H1 (cell line): ENCODE results near the gene POFUT2. TPM values are rescaled to one million over a fixed set of nuclear protein-coding genes. Genes with fewer than 3 reads are reported as not detected.

Source experiments
- CTCF ChIA-PET: fragments of 300-600 bp; sonication (Branson Sonifier 250); formaldehyde crosslinking; loops from one replicate; lab custom pipeline; 2021; ENCODE audit not compliant: partially characterized antibody; lab: Charles Lee
- POLR2A ChIA-PET: fragments of 300-600 bp; sonication (Branson Sonifier 250); formaldehyde crosslinking; loops from one replicate; lab custom pipeline; 2021; ENCODE audit warnings: inconsistent platforms; ENCODE audit not compliant: partially characterized antibody; lab: Charles Lee
- DNase-seq, 2 experiments: peaks; one replicate each; pipeline versions ENCODE4 v3.0.0 to v3.0.0-alpha.2; 2010 to 2022; ENCODE audit warnings: low spot score in 2 of 2, low read depth in 1 of 2, mixed read lengths in 1 of 2
- FAIRE-seq: peaks from 2 replicates; lab custom pipeline; 2011; peaks lifted over from hg19 to GRCh38; lab: Jason Lieb, UNC
- H2AFZ ChIP-seq: 2 replicates; pipeline ENCODE4 v1.8.1; 2012; ENCODE audit warnings: low read length, inconsistent platforms
- H2AK5ac ChIP-seq: 2 replicates; pipeline ENCODE4 v1.6.1; 2013; ENCODE audit warnings: low read depth, low read length
- H2BK120ac ChIP-seq: replicated peaks from 2 replicates; pipeline ENCODE3; 2013; ENCODE audit warnings: low read depth, low read length, inconsistent platforms
- H2BK12ac ChIP-seq: 2 replicates; pipeline ENCODE4 v1.6.1; 2013; ENCODE audit warnings: low read depth, low read length
- H2BK15ac ChIP-seq: 2 replicates; pipeline ENCODE4 v1.6.1; 2013; ENCODE audit warnings: low read length
- H2BK20ac ChIP-seq: 2 replicates; pipeline ENCODE4 v1.6.1; 2013; ENCODE audit warnings: low read length
- H2BK5ac ChIP-seq: 2 replicates; pipeline ENCODE4 v1.6.1; 2013; ENCODE audit warnings: low read depth, low read length
- H3K14ac ChIP-seq: 2 replicates; pipeline ENCODE4 v1.6.1; 2013; ENCODE audit warnings: inconsistent platforms; ENCODE audit not compliant: insufficient read length
- H3K18ac ChIP-seq: 2 replicates; pipeline ENCODE4 v1.6.1; 2013; ENCODE audit warnings: low read length; ENCODE audit errors: extremely low read depth
- H3K23ac ChIP-seq: 2 replicates; pipeline ENCODE4 v1.6.1; 2013; ENCODE audit warnings: inconsistent platforms; ENCODE audit not compliant: insufficient read length
- H3K23me2 ChIP-seq: 2 replicates; pipeline ENCODE4 v1.6.1; 2013; ENCODE audit warnings: low read depth, low read length
- H3K27ac ChIP-seq: 2 replicates; pipeline ENCODE4 v1.6.1; 2011; ENCODE audit warnings: low read depth, low read length, inconsistent platforms
- H3K27me3 ChIP-seq, 4 experiments: replicated peaks in 1 of 4; 1 replicate in 1 of 4; 2 replicates in 3 of 4; pipeline versions ENCODE4 v1.6.1 to v1.8.1; 2011 to 2013; ENCODE audit warnings: low read length in 3 of 4, mild to moderate bottlenecking in 3 of 4, inconsistent platforms in 2 of 4, mixed read lengths in 2 of 4, moderate library complexity in 1 of 4; ENCODE audit not compliant: control insufficient read depth in 3 of 4, insufficient read depth in 3 of 4; ENCODE audit errors: extremely low read depth in 1 of 4
- H3K36me3 ChIP-seq, 4 experiments: 2 replicates each; pipeline versions ENCODE4 v1.6.1 to v1.8.1; 2011 to 2013; ENCODE audit warnings: mild to moderate bottlenecking in 4 of 4, low read length in 3 of 4, moderate library complexity in 2 of 4, control low read depth in 1 of 4, inconsistent platforms in 1 of 4; ENCODE audit not compliant: insufficient read depth in 4 of 4, control insufficient read depth in 2 of 4
- H3K4ac ChIP-seq: replicated peaks from 2 replicates; pipeline ENCODE3; 2013; ENCODE audit warnings: low read length, low read depth, mixed read lengths, inconsistent platforms; ENCODE audit not compliant: insufficient read length
- H3K4me1 ChIP-seq, 4 experiments: replicated peaks in 1 of 4; 1 replicate in 1 of 4; 2 replicates in 3 of 4; pipeline versions ENCODE4 v1.6.1 to v1.8.1; 2011 to 2013; ENCODE audit warnings: low read length in 3 of 4, inconsistent platforms in 2 of 4, mixed read lengths in 1 of 4; ENCODE audit not compliant: insufficient read depth in 4 of 4, control insufficient read depth in 3 of 4
- H3K4me2 ChIP-seq, 2 experiments: 2 replicates each; pipeline versions ENCODE4 v1.6.1 to v1.8.1; 2011 to 2013; ENCODE audit warnings: low read depth in 2 of 2, low read length in 2 of 2, control low read depth in 1 of 2, inconsistent platforms in 1 of 2, mild to moderate bottlenecking in 1 of 2; ENCODE audit not compliant: insufficient read depth in 1 of 2
- H3K4me3 ChIP-seq, 4 experiments: fragments of 200-600, 300-600 bp in 1 of 4; sonication (generic), shearing (Covaris generic), sonication (Bioruptor Twin) in 1 of 4; 2 replicates each; pipeline versions ENCODE4 v1.5.1 to v1.8.1; 2011 to 2016; ENCODE audit warnings: low read length in 4 of 4, low read depth in 3 of 4, control low read depth in 2 of 4, inconsistent platforms in 2 of 4, mild to moderate bottlenecking in 2 of 4, mixed read lengths in 1 of 4, moderate library complexity in 1 of 4; ENCODE audit not compliant: insufficient read depth in 2 of 4; ENCODE audit errors: extremely low read depth in 1 of 4
- H3K56ac ChIP-seq: replicated peaks from 2 replicates; pipeline ENCODE3; 2013; ENCODE audit warnings: low read depth, mild to moderate bottlenecking, mixed read lengths, low read length, inconsistent platforms; ENCODE audit not compliant: insufficient read length
- H3K79me1 ChIP-seq: 2 replicates; pipeline ENCODE4 v1.6.1; 2013; ENCODE audit warnings: low read depth, low read length, control low read depth
- H3K79me2 ChIP-seq, 2 experiments: 2 replicates each; pipeline versions ENCODE4 v1.6.1 to v1.8.1; 2012 to 2013; ENCODE audit warnings: low read length in 2 of 2, mild to moderate bottlenecking in 2 of 2, inconsistent platforms in 1 of 2; ENCODE audit not compliant: insufficient read depth in 2 of 2, control insufficient read depth in 1 of 2
- H3K9ac ChIP-seq, 4 experiments: replicated peaks in 1 of 4; 1 replicate in 1 of 4; 2 replicates in 3 of 4; pipeline versions ENCODE4 v1.6.1 to v1.8.1; 2011 to 2013; ENCODE audit warnings: low read depth in 3 of 4, low read length in 3 of 4, control low read depth in 2 of 4, mild to moderate bottlenecking in 2 of 4, moderate library complexity in 2 of 4, inconsistent platforms in 1 of 4; ENCODE audit errors: extremely low read depth in 1 of 4
- H3K9me3 ChIP-seq, 2 experiments: 2 replicates each; pipeline versions ENCODE4 v1.6.1 to v1.8.1; 2012 to 2013; ENCODE audit warnings: mild to moderate bottlenecking in 2 of 2, moderate library complexity in 2 of 2, control low read depth in 1 of 2, inconsistent platforms in 1 of 2, low read depth in 1 of 2, low read length in 1 of 2, mixed read lengths in 1 of 2; ENCODE audit not compliant: insufficient read depth in 2 of 2
- H4K20me1 ChIP-seq, 2 experiments: replicated peaks in 1 of 2; 2 replicates each; pipeline versions ENCODE3 to v1.8.1; 2011 to 2013; ENCODE audit warnings: inconsistent platforms in 2 of 2, low read length in 2 of 2, mild to moderate bottlenecking in 1 of 2; ENCODE audit not compliant: insufficient read depth in 2 of 2, control insufficient read depth in 1 of 2
- H4K5ac ChIP-seq: 2 replicates; pipeline ENCODE4 v1.6.1; 2013; ENCODE audit warnings: low read length, low read depth, mixed read lengths, inconsistent platforms; ENCODE audit not compliant: insufficient read length
- H4K8ac ChIP-seq: 2 replicates; pipeline ENCODE4 v1.8.0; 2013; ENCODE audit warnings: mild to moderate bottlenecking, moderate library complexity, low read length, inconsistent platforms; ENCODE audit not compliant: insufficient read depth; ENCODE audit errors: extremely low read depth
- H4K91ac ChIP-seq: replicated peaks from 2 replicates; pipeline ENCODE3; 2013; ENCODE audit warnings: low read length, mixed read lengths, inconsistent platforms; ENCODE audit not compliant: insufficient read length
- ATF2 ChIP-seq: IDR thresholded peaks from 2 replicates; pipeline ENCODE4 v1.6.1; 2012; ENCODE audit warnings: low read length, inconsistent platforms
- CTBP2 ChIP-seq: IDR thresholded peaks from 2 replicates; pipeline ENCODE4 v1.7.0; 2011; ENCODE audit warnings: borderline replicate concordance, mild to moderate bottlenecking, moderate library complexity, mixed read lengths, low read length; ENCODE audit not compliant: insufficient read depth, insufficient read length
- EZH2 ChIP-seq: fragments of 200-600 bp; sonication (generic); IDR thresholded peaks from 2 replicates; pipeline ENCODE4 v1.7.1; 2012; ENCODE audit warnings: low read depth, mild to moderate bottlenecking, moderate library complexity, low read length, inconsistent platforms; ENCODE audit not compliant: severe bottlenecking
- JUND ChIP-seq: IDR thresholded peaks from 2 replicates; pipeline ENCODE4 v1.6.1; 2011; ENCODE audit warnings: mild to moderate bottlenecking, improper control_type of control experiment, low read length
- RNF2 ChIP-seq: fragments of 200-900, 300-1000 bp; sonication (generic); IDR thresholded peaks from 2 replicates; pipeline ENCODE4 v1.7.1; 2016; ENCODE audit warnings: borderline replicate concordance, low read depth, mild to moderate bottlenecking, antibody characterized with exemption, low read length; ENCODE audit not compliant: poor library complexity, severe bottlenecking; ENCODE audit errors: missing control alignments
- SP1 ChIP-seq: IDR thresholded peaks from 2 replicates; pipeline ENCODE4 v1.6.1; 2011; ENCODE audit warnings: low read depth, low read length
- SUZ12 ChIP-seq: fragments of 200-600 bp; sonication (generic); IDR thresholded peaks from 2 replicates; pipeline ENCODE4 v1.6.1; 2012; ENCODE audit warnings: mild to moderate bottlenecking, inconsistent platforms, low read length, moderate library complexity, mixed read lengths
- USF2 ChIP-seq: IDR thresholded peaks from 2 replicates; pipeline ENCODE4 v1.6.1; 2011; ENCODE audit warnings: low read length, improper control_type of control experiment
- WGBS, 2 experiments: shearing (Covaris generic) in 1 of 2; methylation state at CpG; one replicate each; pipeline versions ENCODE4 v1.1.6 to v1.1.7; 2013 to 2015; ENCODE audit warnings: low lambda C conversion rate in 2 of 2, mixed read lengths in 2 of 2, inconsistent platforms in 1 of 2, low coverage in 1 of 2, missing lambda C conversion rate in 1 of 2; ENCODE audit not compliant: insufficient replicate concordance in 2 of 2, insufficient coverage in 1 of 2, insufficient read length in 1 of 2; ENCODE audit errors: extremely low coverage in 1 of 2, missing lambda C conversion rate in 1 of 2; 5-methylcytosine and 5-hydroxymethylcytosine counted together
- polyA plus RNA-seq, 7 experiments: library from polyadenylated mRNA; depleted of rRNA in 3 of 7; stranded (reverse) in 5 of 7; unstranded in 2 of 7; fragments of >200 nt in 5 of 7; fragments of 200-250 nt in 2 of 7; gene quantifications; 1 replicate in 5 of 7; 2 replicates in 1 of 7; 4 replicates in 1 of 7; pipeline versions ENCODE4 v1.2.1 to v1.2.3, GENCODE V29; 2011 to 2013; ENCODE audit warnings: missing spikeins in 2 of 7, mixed read lengths in 2 of 7
- total RNA-seq: library from RNA; stranded (reverse); fragmentation: NEBNext Ultra II Directional; extraction: Animal tissue kit (Norgen Biotek cat#: 25700); gene quantifications from 2 replicates; pipeline ENCODE4 v1.2.1, GENCODE V29; 2021

Gene POFUT2
- total and polyA plus RNA-seq, 2 of the 8 experiments (the other 6 are each of a cell fraction or from before 2014, with no cell fraction given) = 13.7 to 32.1 TPM

- DNase-seq (no peak), FAIRE-seq (no peak)
- H3K79me1 ChIP-seq = no peaks in the 10 kb centered on the region
- peaks cover 12 to 45% (median 36%) of the 10 kb centered on the region in 4 experiments for H3K36me3 ChIP-seq
- no peak overlapping the region for H2AFZ ChIP-seq
- H2BK120ac ChIP-seq = no peak overlapping the region
- ChIA-PET POLR2A (no interaction called here), CTCF (interaction anchor here (1.0 kb wide), 2 partner anchors 11 to 129 kb away, joined by 3 to 5 read pairs; no protein-coding TSS in a partner anchor)
- H3K18ac ChIP-seq = no peak overlapping the region
- TF ChIP-seq ATF2 (no peak), SP1 (no peak), USF2 (no peak), EZH2 (no peak), CTBP2 (no peak), JUND (no peak), SUZ12 (no peak), RNF2 (no peak)
- H3K14ac ChIP-seq = no peak overlapping the region
- H3K4ac ChIP-seq = no peak overlapping the region
- H3K4me3 ChIP-seq = no peak overlapping the region
- no peak overlapping the region for H2BK15ac ChIP-seq
- no peak overlapping the region for H3K27ac ChIP-seq
- H4K91ac ChIP-seq = no peak overlapping the region
- no peaks in the 10 kb centered on the region for H3K23me2 ChIP-seq
- peaks cover 0 to 7% of the 10 kb centered on the region in 2 experiments for H4K20me1 ChIP-seq
- no peak overlapping the region for H3K23ac ChIP-seq
- 95% methylated on average over 16 of the region's 16 CpGs; no CpG with 5 or more reads in 1 of the 2 experiments for WGBS, 2 experiments
- no peaks in the 10 kb centered on the region for H3K27me3 ChIP-seq
- no peak overlapping the region for H3K9ac ChIP-seq
- no peak overlapping the region for H2BK5ac ChIP-seq
- peaks cover 0 to 4% of the 10 kb centered on the region in 2 experiments; a peak in 1 of 4 replicates for H3K9me3 ChIP-seq
- no peak overlapping the region for H4K8ac ChIP-seq
- no peak overlapping the region for H2BK12ac ChIP-seq
- H3K56ac ChIP-seq = no peak overlapping the region
- no peak overlapping the region for H3K4me2 ChIP-seq
- peaks cover 0 to 8% of the 10 kb centered on the region in 2 experiments; a peak in 2 of 4 replicates for H3K79me2 ChIP-seq
- H2AK5ac ChIP-seq = no peak overlapping the region
- no peak overlapping the region for H4K5ac ChIP-seq
- no peak overlapping the region for H2BK20ac ChIP-seq
- no peaks in the 10 kb centered on the region for H3K4me1 ChIP-seq
Observed at GRCh38 chr21:45267390-45267760, 20.3 kb downstream of the POFUT2 start.
